Frontal cortex (tissue), 4 donors: ENCODE data around the gene PRDM16. TPM values are rescaled to one million over a fixed set of nuclear protein-coding genes. Genes with fewer than 3 reads are reported as not detected.

ENCODE experiments used
- DNase-seq, 2 donors: peaks; one replicate each; pipeline ENCODE4 v3.0.0; 2012; ENCODE audit warnings: low spot score in 2 of 2
- FAIRE-seq: peaks from 2 replicates; lab custom pipeline; 2012; peaks lifted over from hg19 to GRCh38; lab: Jason Lieb, UNC
- total RNA-seq: library from RNA; depleted of rRNA; stranded (reverse); fragments of >200 nt; gene quantifications from one replicate; pipeline ENCODE4 v1.2.3, GENCODE V29; 2014
- donor health status: control.
- donor health status: control.
- donor health status: control.

Gene PRDM16
- total RNA-seq, 1 donor from 2014 or later, result 1.6 TPM

DNA sequence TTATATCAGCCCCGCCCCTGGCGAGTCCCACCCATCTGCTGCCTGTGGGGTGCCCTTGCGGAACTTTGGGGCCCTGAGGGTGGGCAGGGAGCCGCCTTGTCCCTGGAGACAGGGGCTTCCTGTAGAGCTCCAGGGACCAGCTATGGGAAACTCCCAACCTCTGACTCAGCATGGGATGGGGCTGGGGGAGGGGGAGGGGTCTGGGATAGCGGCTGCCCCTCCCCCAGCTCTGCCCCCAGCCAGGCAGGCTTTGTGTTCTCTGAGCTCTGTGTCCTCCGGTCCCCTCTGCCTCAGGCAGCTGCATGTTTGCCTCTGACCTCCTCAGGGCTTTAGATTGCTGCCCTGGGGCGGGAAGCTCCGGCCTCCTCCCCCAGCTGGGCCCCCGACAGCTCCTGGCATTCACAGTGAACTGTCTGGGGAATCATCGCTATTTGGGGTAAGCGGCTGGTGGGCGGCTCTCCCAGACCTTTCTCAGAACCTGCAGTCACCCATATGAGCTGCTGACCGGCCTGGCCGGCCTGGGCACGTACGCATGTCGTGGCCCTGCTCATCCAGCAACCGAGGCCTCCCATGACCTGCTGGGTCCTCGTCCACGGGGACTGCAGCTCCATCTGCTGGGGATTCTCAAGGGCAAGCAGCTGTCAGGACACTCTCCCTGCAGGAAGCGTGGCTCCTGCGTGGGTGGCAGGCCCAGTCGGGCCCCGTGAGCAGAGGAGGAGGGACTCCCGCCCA is 402.5 kb downstream of the PRDM16 start:
- DNase-seq (peak; percentile 75 to 85), FAIRE-seq (no peak)

DNA sequence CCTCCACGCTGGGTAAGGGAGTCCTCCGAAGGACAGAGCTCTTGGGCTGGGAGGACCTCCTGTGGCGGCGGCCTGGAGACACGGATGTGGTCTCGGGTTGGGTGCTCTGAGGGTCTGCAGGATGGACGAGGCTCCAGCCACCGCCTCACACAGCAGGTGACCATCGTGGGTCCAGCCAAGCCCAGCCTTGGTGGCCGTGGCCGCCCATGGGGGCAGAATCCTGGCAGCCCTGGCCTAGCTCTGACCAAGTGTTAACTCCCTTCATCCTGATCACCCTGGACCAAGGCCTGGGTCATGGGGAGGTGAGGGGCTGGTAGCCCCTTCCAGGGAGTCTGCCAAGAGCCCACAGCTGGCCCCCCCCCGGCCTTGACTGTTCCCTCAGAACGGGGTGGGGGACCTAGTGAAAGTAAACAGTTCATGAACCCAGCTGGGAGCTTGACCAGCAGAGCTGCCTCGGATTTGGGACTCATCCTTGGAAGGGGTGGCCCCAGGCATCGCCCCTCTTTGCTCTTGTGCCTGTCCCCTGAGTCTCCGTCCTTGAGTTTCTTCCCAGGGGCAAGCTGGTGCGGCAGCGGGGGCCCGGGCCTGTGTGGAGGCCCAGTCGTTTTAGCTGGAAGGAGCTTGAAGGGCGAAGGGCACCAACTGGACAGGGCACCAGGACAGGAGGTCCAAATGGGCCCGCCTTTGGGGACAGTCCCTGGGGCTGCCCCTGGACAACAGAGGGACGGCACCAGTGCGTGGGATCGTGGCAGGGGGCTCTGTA is 403.3 kb downstream of the PRDM16 start:
- DNase-seq (no peak), FAIRE-seq (no peak)

DNA sequence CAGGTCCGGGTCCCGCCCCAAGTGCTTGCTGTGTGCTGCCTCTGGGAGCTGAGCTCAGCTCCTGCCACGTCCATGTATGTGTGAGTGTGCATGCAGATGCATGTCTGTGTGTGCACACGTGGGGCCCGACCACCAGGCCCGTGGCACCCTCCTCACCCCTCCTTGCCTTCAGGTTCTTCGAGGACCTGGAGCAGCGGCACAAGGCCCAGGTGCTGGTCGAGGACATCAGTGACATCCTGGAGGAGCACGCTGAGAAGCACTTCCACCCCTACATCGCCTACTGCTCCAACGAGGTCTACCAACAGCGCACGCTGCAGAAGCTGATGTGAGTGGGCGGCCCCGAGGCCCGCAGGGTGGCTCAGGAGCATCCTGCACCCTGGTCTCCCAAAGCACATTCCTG is 403.9 kb downstream of the PRDM16 start:
- FAIRE-seq, result no peak

GRCh38 chr1:3473381-3473844 is 404.4 kb downstream of the PRDM16 start:
- DNase-seq, result no peak
- FAIRE-seq, result no peak

More for the DNA sequence above, 403.9 kb downstream of the PRDM16 start:
- no peak for DNase-seq

- FAIRE-seq (no peak), DNase-seq (no peak)
These were observed 405.0 kb downstream of the PRDM16 start for GRCh38 chr1:3474016-3474415.

GRCh38 chr1:3474421-3474820 is 405.4 kb downstream of the PRDM16 start:
- no peak for DNase-seq

DNA sequence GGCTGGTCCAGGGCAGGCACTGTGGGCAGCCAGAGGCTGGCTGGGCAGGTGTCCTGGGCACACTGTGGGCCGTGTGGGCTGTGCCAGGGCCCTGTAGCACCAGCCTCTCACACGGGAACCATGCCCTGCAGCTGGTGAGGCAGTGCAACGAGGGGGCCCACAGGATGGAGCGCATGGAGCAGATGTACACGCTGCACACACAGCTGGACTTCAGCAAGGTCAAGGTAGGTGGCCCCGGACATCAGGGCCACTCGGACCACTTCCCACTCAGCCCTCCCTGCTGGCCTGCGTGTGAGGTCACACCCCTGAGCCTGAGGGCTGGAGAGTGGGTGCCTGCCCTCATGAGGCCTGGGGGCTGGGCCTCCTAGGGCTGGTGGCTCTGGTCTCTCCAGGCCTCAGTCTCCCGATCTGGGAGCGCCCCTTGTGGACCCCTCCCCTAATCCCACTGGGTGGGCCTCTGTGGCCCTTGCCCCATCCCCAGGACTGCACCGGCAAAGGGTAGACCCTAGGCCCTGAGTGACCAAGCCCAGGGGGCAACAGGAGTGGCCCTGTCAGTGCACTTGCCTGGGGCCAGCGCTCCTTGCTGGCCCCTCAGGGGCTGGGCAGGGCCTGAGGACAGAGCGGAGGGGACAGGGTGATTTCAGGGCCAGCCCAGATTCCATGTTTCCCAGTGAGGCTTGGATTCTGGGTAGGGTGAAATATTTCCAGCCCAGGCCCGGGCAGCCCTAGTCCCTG is 407.0 kb downstream of the PRDM16 start:
- DNase-seq (no peak), FAIRE-seq (no peak)

More at GRCh38 chr1:3474421-3474820, 405.4 kb downstream of the PRDM16 start:
- no peak for FAIRE-seq

- FAIRE-seq (no peak), DNase-seq (no peak)
These were observed 407.7 kb downstream of the PRDM16 start for GRCh38 chr1:3476666-3477065.

DNA sequence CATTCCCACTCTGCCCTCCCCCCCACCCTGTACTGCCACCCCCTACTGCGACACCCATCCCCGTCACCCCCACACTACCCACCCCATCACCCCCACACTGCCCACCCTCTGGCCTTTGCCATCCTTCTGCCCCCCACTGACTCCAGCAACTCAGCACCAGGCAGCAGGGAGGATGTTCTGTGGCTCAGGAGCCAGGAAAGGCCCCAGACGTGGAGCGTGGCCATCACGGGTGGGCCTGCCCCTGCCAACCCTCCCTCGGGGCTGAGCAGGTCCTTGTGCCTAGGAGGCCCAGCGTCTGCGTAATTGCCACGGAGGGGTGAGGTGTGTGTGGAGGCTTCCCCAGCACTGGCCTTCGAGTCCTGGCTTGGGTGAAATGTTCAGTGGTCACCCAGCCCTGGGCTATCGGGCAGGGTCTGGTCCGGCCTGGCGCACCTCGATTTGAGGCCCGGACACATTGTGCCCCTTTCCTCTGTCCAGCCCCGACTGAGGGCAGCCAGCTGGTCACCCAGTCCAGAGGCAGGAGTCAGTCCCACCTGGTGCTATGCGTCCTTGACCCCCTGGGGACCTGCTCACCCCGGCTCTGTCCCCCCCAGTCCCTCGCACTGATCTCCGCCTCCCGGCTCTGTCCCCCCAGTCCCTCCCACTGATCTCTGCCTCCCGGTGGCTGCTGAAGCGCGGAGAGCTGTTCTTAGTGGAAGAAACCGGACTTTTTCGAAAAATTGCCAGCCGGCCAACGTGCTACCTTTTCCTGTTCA is 408.4 kb downstream of the PRDM16 start:
- DNase-seq (peak in 1 of 2 donors; percentile 57), FAIRE-seq (no peak)

DNA sequence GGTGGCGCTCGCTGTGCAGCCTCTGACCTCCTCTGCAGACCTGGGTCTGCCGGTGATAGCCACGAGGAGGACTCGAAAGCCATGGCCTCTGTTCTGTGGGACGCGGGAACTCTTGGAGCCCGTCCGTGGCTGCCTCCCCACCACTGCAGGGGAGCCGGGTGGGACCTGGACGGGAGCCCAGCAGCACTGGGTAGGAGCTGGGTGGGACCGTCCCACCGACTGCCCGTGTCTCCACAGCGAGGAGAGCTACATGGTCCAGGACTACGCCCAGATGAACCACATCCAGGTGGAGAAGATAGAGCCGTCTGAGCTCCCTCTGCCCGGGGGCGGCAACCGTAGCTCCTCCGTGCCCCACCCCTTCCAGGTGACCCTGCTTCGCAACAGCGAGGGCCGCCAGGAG is 409.2 kb downstream of the PRDM16 start:
- no peak for DNase-seq
- no peak for FAIRE-seq

DNA sequence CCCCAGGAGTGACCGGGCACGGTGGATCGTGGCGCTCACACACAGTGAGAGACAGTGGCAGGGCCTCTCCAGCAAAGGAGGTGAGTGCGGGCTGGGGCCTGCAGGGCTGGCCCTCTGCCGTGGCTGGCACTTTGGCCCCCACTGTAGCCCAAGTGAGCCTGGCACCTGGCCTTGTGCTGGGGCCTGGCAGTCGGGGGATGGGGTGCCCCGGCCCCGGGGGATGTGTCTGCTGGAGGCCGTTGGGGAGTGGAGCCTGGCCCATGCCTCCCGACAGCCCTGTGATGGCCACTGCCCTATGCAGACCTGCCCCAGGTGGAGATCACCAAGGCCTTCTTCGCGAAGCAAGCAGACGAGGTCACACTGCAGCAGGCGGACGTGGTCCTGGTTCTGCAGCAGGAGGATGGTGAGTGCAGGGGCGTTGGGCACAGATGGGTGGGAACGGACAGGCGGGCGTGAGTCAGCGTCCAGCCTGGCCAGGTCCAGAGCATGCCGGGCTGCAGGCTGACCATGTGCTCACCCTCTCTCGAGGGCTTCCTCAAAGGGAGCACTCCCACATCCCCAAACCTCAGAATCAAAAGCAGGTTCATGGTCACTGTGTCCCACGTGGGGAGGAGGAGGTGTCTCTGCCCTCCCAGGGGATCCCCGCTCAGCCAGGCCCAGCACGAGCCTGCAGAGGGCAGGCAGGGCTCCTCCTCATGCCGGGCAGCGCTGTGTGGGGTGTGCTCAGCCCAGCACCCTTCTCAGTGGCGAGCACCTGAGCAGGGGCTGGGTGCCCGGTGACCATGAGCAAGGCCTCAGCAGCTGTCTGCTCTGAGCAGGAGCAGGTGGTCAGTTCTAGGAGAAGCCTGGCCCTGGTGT is 410.7 kb downstream of the PRDM16 start:
- no peak for FAIRE-seq
- no peak for DNase-seq

- DNase-seq (no peak), FAIRE-seq (no peak)
These were observed 411.3 kb downstream of the PRDM16 start for GRCh38 chr1:3480369-3480719.

DNA sequence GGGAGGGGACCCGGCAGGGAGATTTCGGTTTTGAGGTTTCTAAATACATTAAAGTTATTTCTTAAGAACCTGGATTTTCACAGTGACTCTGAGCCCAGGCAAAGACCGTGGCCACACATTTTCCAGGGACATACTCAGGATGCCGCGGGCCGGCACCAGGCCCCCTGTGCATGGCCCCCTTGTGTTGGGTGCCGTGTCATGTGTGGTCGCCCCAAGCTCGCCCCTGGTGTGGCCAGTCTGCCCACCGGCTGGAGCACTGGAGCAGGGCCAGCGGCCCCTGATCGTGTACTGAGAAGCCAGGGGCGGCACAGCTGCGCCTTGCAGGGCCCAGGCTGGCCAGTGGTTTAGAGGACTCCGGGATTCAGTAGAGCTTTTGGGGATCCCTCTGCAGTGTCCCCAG is 412.0 kb downstream of the PRDM16 start:
- FAIRE-seq, result no peak
- DNase-seq, result no peak

- DNase-seq (no peak), FAIRE-seq (no peak)
These were observed 412.9 kb downstream of the PRDM16 start for GRCh38 chr1:3481836-3482375.

DNA sequence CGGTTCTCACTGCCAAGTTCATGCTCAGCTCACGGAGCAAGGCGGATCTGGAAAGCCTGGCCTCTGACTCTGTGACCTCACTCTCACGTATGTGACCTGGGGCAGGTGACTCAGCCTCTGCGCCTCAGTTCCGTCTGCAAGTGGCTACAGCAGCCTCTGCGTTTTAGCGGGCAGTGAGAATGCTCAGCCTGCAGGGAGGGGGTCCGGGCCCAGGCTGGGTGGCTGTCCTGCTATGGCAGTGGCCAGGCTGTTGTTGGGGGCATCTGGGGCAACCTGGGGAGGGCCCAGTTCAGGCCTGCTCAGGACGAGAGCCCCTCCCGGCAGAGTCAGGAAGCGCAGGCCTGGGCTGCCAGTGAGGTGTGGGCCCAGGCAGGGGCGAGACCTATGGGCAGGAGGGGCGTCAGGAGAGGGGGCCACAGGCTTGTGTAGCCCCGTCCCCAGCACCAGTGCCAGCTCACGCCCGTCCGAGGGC is 413.4 kb downstream of the PRDM16 start:
- DNase-seq (no peak), FAIRE-seq (no peak)

- DNase-seq (no peak), FAIRE-seq (no peak)
These were observed 414.4 kb downstream of the PRDM16 start for GRCh38 chr1:3483380-3483779.

DNA sequence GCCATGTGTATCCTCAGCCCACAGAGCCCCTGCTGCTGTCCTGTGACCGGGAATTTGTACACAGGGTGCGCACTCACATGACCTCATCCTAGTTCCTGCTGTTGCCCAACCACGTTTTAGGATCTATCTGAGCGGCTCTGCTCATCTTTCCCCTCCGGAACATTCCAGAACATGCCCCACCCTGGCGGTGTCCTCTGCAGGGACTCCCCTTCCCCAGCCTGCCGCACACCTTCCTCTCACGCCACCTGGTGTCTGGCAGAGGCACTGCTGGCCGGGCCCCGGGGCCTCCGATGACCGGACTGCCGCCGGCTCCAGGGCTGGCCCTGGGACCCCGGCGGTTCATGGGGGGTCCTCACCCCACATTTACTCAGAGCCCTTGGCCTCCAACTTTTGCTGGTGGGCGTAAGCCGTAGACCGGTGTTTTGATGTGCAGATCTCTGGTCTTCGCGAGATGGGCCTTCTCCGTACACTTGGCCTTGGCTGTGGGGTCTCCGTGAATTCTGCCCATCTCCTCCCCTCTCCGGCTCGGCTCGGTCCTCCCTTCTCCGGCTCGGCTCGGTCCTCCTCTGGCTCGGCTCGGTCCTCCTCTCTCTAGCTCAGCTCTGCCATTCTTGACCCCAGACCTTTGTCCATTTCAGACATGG is 414.9 kb downstream of the PRDM16 start:
- DNase-seq (peak; percentile 64 to 81), FAIRE-seq (no peak)

- FAIRE-seq (no peak), DNase-seq (no peak)
These were observed 416.0 kb downstream of the PRDM16 start for GRCh38 chr1:3485016-3485415.
